A549 (cell line): ENCODE measurements around the gene VEGFC. TPM values are rescaled to one million over a fixed set of nuclear protein-coding genes. Genes with fewer than 3 reads are reported as not detected.

ENCODE experiments used
- ATAC-seq, 2 experiments: fragments of 200-7000 bp in 1 of 2; fragments of >200 bp in 1 of 2; cut with Nextera tagmentation in 1 of 2; cut with Tn5 transposase in 1 of 2; 3 replicates each; pipeline versions ENCODE4 v1.8.0 to v1.9.1; 2018 to 2020; ENCODE audit warnings: mild to moderate bottlenecking in 1 of 2, moderate library complexity in 1 of 2
- CTCF ChIA-PET: fragments of 300-600 bp; sonication (Branson Sonifier 250); formaldehyde crosslinking; extraction: SDS; loops from one replicate; lab custom pipeline; 2021; ENCODE audit warnings: antibody characterized with exemption, inconsistent platforms; lab: Yijun Ruan, JAX
- POLR2A ChIA-PET: fragments of 350-600 bp; formaldehyde crosslinking; extraction: SDS; loops from one replicate; lab custom pipeline; 2021; ENCODE audit warnings: antibody characterized with exemption, inconsistent platforms; lab: Yijun Ruan, JAX
- DNase-seq, 2 experiments: peaks; one replicate each; pipeline versions ENCODE4 v3.0.0 to v3.0.0-alpha.2; 2011 to 2016; ENCODE audit warnings: low read depth in 1 of 2, low spot score in 1 of 2
- FAIRE-seq: peaks from 2 replicates; lab custom pipeline; 2011; peaks lifted over from hg19 to GRCh38; lab: Jason Lieb, UNC
- H3K27ac ChIP-seq, 2 experiments: fragments of >200 bp; sonication (Bioruptor Twin); formaldehyde crosslinking; 3 replicates each; pipeline ENCODE4 v1.5.1; 2016 to 2017
- H3K4me1 ChIP-seq: fragments of >200 bp; sonication (Bioruptor Twin); formaldehyde crosslinking; 3 replicates; pipeline ENCODE4 v1.6.1; 2016
- H3K4me2 ChIP-seq: fragments of >200 bp; sonication (Bioruptor Twin); formaldehyde crosslinking; 3 replicates; pipeline ENCODE4 v1.6.1; 2016
- H3K4me3 ChIP-seq: fragments of >200 bp; sonication (Bioruptor Twin); formaldehyde crosslinking; 3 replicates; pipeline ENCODE4 v1.5.1; 2016
- H3K9me3 ChIP-seq: fragments of >200 bp; sonication (Bioruptor Twin); formaldehyde crosslinking; 3 replicates; pipeline ENCODE4 v1.6.1; 2016
- CHD2 ChIP-seq: fragments of 150-350 bp; IDR thresholded peaks from 2 replicates; pipeline ENCODE4 v1.6.1; 2014; ENCODE audit warnings: low read length; ENCODE audit not compliant: partially characterized antibody
- CHD4 ChIP-seq: fragments of 200-600 bp; sonication (generic); IDR thresholded peaks from 2 replicates; pipeline ENCODE4 v1.6.1; 2016; ENCODE audit warnings: antibody characterized with exemption, mild to moderate bottlenecking, borderline replicate concordance
- HDAC2 ChIP-seq: fragments of 200-600 bp; sonication (generic); IDR thresholded peaks from 2 replicates; pipeline ENCODE4 v1.6.1; 2016
- KDM1A ChIP-seq: fragments of 200-600 bp; sonication (generic); IDR thresholded peaks from 2 replicates; pipeline ENCODE4 v1.6.1; 2016; ENCODE audit warnings: low read depth, mild to moderate bottlenecking
- KDM5A ChIP-seq: fragments of 200-600 bp; sonication (generic); IDR thresholded peaks from 2 replicates; pipeline ENCODE4 v1.6.1; 2016; ENCODE audit warnings: antibody characterized with exemption, mild to moderate bottlenecking
- NFE2L2 ChIP-seq: fragments of 150-350 bp; conservative IDR thresholded peaks from 2 replicates; pipeline ENCODE4 v1.6.1; 2014; ENCODE audit warnings: low read length
- NPAS2 ChIP-seq: fragments of 250-450 bp; sonication (Bioruptor Pico); IDR thresholded peaks from 2 replicates; pipeline ENCODE4 v1.8.0; 2022; ENCODE audit warnings: mild to moderate bottlenecking, moderate library complexity, borderline replicate concordance
- PBX3 ChIP-seq: IDR thresholded peaks from 2 replicates; pipeline ENCODE4 v1.6.1; 2012
- PHF8 ChIP-seq: fragments of 200-600 bp; sonication (generic); IDR thresholded peaks from 2 replicates; pipeline ENCODE4 v1.6.1; 2016; ENCODE audit warnings: low read depth, mild to moderate bottlenecking, antibody characterized with exemption, moderate library complexity, borderline replicate concordance
- POLR2AphosphoS2 ChIP-seq: conservative IDR thresholded peaks from 2 replicates; pipeline ENCODE4 v1.6.1; 2012; ENCODE audit warnings: low read length, improper control_type of control experiment, inconsistent platforms
- RAD21 ChIP-seq, 2 experiments: fragments of >200 bp in 1 of 2; sonication (Bioruptor Twin) in 1 of 2; formaldehyde crosslinking in 1 of 2; IDR thresholded peaks in 1 of 2; conservative IDR thresholded peaks in 1 of 2; 2 replicates in 1 of 2; 3 replicates in 1 of 2; pipeline ENCODE4 v1.6.1; 2012 to 2018; ENCODE audit warnings: inconsistent platforms in 1 of 2
- RARB ChIP-seq: fragments of 250-450 bp; sonication (Bioruptor Pico); IDR thresholded peaks from 2 replicates; pipeline ENCODE4 v1.8.0; 2021; ENCODE audit warnings: mild to moderate bottlenecking, moderate library complexity
- RFX5 ChIP-seq: fragments of 450-650 bp; IDR thresholded peaks from 2 replicates; pipeline ENCODE4 v1.7.1; 2014; ENCODE audit warnings: antibody characterized with exemption, mild to moderate bottlenecking, moderate library complexity
- RNF2 ChIP-seq: fragments of 200-600 bp; sonication (generic); IDR thresholded peaks from 2 replicates; pipeline ENCODE4 v1.6.1; 2016; ENCODE audit warnings: low read depth, mild to moderate bottlenecking, antibody characterized with exemption, moderate library complexity, borderline replicate concordance
- SMC3 ChIP-seq: fragments of >200 bp; sonication (Bioruptor Twin); formaldehyde crosslinking; IDR thresholded peaks from 3 replicates; pipeline ENCODE4 v1.6.1; 2018; ENCODE audit warnings: inconsistent platforms
- ZC3H11A ChIP-seq: fragments of 450-650 bp; IDR thresholded peaks from 2 replicates; pipeline ENCODE4 v1.6.1; 2014; ENCODE audit warnings: antibody characterized with exemption, mild to moderate bottlenecking
- ZFP36 ChIP-seq: fragments of 450-650 bp; IDR thresholded peaks from 2 replicates; pipeline ENCODE4 v1.6.1; 2014; ENCODE audit warnings: borderline replicate concordance; ENCODE audit not compliant: partially characterized antibody
- WGBS: methylation state at CpG from one replicate; pipeline ENCODE4 v1.1.6; 2017; ENCODE audit errors: missing lambda C conversion rate; 5-methylcytosine and 5-hydroxymethylcytosine counted together
- polyA plus RNA-seq, 4 experiments: library from polyadenylated mRNA; depleted of rRNA in 3 of 4; stranded (reverse); fragments of >200 nt; fragmentation: RNase III in 1 of 4; extraction: RNeasy Plus Mini Kit Qiagen cat#74134 plus additional on column Dnase treatment in 1 of 4; gene quantifications; 2 replicates in 3 of 4; 3 replicates in 1 of 4; pipeline ENCODE4 v1.2.3, GENCODE V29; 2011 to 2017
- TF ChIP-seq, protein P1 (sequence below): fragments of >200 bp; sonication (Bioruptor Twin); formaldehyde crosslinking; IDR thresholded peaks from 3 replicates; pipeline ENCODE4 v1.5.1; 2016
- TF ChIP-seq, protein P2 (sequence below): fragments of 250-450 bp; sonication (Bioruptor Pico); IDR thresholded peaks from 2 replicates; pipeline ENCODE4 v1.5.0; 2020; ENCODE audit warnings: low read depth, mild to moderate bottlenecking, moderate library complexity
- TF ChIP-seq, protein P3 (sequence below): fragments of 450-650 bp; IDR thresholded peaks from 2 replicates; pipeline ENCODE4 v1.6.1; 2014; ENCODE audit warnings: antibody characterized with exemption

Gene VEGFC
- polyA plus RNA-seq, 2 of the 4 experiments (the other 2 are of a cell fraction): 11.6 to 14.4 TPM

DNA sequence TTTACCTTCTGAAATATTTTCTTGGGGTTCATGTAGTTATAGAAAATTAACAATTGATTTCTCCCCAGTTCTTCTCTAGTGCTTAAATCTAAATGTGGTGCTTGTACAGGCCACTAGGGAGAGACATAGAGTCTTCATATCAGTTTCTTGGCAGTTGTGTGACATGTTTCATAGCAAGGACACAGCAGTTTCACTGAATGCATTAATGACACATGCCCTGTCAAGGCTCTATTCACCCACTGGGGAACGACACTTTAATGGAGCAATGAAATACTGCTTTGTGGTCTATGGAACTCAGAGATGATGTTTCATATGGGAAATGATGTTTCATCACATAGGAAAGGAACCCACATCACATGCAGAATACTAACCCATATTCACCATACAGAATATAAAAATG is 2.8 kb downstream of the VEGFC start:
- H3K4me2 ChIP-seq: peak overlapping the region; percentile 85
- TF ChIP-seq SMC3 (peak; percentile 57), NPAS2 (no peak), RAD21 (conservative IDR thresholded peaks at IDR 0.05 in 1 of 2, IDR thresholded peaks at IDR 0.05 in 1 of 2) (peak; percentile 50; a peak in 3 of 5 replicates)
- TF ChIP-seq, protein P1, sequence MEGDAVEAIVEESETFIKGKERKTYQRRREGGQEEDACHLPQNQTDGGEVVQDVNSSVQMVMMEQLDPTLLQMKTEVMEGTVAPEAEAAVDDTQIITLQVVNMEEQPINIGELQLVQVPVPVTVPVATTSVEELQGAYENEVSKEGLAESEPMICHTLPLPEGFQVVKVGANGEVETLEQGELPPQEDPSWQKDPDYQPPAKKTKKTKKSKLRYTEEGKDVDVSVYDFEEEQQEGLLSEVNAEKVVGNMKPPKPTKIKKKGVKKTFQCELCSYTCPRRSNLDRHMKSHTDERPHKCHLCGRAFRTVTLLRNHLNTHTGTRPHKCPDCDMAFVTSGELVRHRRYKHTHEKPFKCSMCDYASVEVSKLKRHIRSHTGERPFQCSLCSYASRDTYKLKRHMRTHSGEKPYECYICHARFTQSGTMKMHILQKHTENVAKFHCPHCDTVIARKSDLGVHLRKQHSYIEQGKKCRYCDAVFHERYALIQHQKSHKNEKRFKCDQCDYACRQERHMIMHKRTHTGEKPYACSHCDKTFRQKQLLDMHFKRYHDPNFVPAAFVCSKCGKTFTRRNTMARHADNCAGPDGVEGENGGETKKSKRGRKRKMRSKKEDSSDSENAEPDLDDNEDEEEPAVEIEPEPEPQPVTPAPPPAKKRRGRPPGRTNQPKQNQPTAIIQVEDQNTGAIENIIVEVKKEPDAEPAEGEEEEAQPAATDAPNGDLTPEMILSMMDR: peak; percentile 53
- DNase-seq (peak in 1 of 2 experiments; percentile 70), ATAC-seq (no peak), FAIRE-seq (no peak)
- peak overlapping the region in 1 of 2 experiments; percentile 64; a peak in 2 of 6 replicates for H3K27ac ChIP-seq
- ChIA-PET POLR2A (no interaction called here), CTCF (no interaction called here)
- H3K4me1 ChIP-seq: peaks cover 38% of the 10 kb centered on the region
- no peaks in the 10 kb centered on the region for H3K9me3 ChIP-seq
- H3K4me3 ChIP-seq: peak overlapping the region; percentile 92; the same call in 1 of the 3 replicates
- WGBS: 33% methylated on average over 1 of the region's 1 CpG

DNA sequence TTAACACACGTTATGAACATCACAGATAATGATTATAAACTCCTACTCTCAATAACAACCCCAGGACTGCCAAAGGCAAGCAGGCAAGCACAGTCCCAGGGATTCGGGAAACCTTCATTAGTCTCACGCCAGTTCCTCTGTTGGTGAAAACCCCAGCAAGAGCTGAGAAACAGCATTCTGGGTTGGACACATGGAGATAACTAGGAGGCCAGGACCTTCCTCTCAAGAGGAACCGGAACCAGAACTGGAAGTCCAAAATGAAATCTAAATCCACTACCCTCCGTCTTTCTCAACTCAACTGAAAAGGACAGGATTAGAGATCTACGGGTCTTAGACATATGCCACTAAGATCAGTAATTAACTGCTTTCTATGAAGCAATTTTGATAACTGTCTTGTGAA is 3.8 kb downstream of the VEGFC start:
- Histone ChIP-seq H3K27ac (0 out of 6 replicates have a peak overlapping the region, but pooled peaks of 1 of the 2 experiments have one; percentile 33), H3K4me1 (peaks cover 33% of the 10 kb centered on the region), H3K4me3 (no peak overlapping the region), H3K9me3 (no peaks in the 10 kb centered on the region), H3K4me2 (peak overlapping the region; percentile 0; the same call in 1 of the 3 replicates)
- 93% methylated on average over 6 of the region's 6 CpGs for WGBS
- FAIRE-seq (no peak), DNase-seq (no peak), ATAC-seq (no peak)
- ChIA-PET CTCF (interaction anchor here (0.7 to 1.2 kb wide), 2 partner anchors 36 to 258 kb away, joined by 3 read pairs; no protein-coding TSS in a partner anchor), POLR2A (no interaction called here)
- TF ChIP-seq, protein P2, sequence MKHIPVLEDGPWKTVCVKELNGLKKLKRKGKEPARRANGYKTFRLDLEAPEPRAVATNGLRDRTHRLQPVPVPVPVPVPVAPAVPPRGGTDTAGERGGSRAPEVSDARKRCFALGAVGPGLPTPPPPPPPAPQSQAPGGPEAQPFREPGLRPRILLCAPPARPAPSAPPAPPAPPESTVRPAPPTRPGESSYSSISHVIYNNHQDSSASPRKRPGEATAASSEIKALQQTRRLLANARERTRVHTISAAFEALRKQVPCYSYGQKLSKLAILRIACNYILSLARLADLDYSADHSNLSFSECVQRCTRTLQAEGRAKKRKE (CRISPR knock-in tag): no peak

DNA sequence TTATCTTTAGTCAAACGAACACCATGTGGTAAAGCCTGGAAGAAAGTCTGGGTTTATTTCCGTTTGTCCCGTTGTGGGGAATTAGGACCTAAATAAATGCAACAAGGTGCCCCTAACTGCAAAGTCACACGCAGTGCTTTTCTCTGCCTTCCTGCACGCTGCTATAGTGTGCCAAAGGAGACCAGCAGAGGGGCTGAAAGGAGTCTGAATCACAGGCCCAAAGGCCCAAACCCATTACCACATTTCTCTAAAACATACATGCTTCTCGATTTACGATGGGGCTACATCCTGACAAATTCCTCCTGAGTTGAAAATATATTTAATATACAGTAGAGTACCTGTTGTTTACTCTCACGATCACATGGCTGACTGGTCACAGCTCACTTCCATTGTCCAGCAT is 4.5 kb downstream of the VEGFC start:
- Histone ChIP-seq H3K27ac (no peak overlapping the region), H3K4me1 (peaks cover 30% of the 10 kb centered on the region), H3K4me3 (no peak overlapping the region), H3K4me2 (no peak overlapping the region), H3K9me3 (no peaks in the 10 kb centered on the region)
- no peak for DNase-seq
- ATAC-seq: no peak
- POLR2A ChIA-PET: no interaction called here
- no peak for TF ChIP-seq RNF2
- TF ChIP-seq, protein P2 (CRISPR knock-in tag): no peak
- CTCF ChIA-PET: interaction anchor here (1.2 kb wide), 1 partner anchor 37 kb away, joined by 3 read pairs; no protein-coding TSS in a partner anchor
- no peak for FAIRE-seq
- 86% methylated on average over 8 of the region's 8 CpGs for WGBS

DNA sequence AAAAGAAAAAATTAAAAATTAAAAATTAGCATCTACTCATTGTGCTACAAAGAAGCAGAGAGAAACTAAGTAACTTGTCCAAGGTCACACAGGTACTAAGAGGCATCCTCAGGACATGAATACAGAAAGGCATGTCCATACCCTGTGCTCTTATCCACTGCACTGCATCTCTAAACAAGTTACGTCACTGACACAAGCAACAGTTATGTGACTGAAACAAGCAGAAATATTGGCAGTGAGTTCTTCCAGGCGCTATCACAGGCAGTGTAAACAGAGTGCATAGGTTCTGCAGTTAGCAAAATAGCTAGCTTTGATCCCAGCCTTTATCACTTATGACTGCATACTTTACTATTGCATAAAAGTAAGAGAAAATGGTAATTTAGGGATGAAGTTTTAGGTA is 7.9 kb downstream of the VEGFC start:
- peak in 1 of 2 experiments; percentile 26; a peak in 2 of 6 replicates for ATAC-seq
- POLR2A ChIA-PET: no interaction called here
- no peak overlapping the region for H3K4me3 ChIP-seq
- H3K4me2 ChIP-seq: no peak overlapping the region
- DNase-seq: no peak
- no peak overlapping the region for H3K27ac ChIP-seq
- CTCF ChIA-PET: no interaction called here
- no peaks in the 10 kb centered on the region for H3K9me3 ChIP-seq
- no peak for TF ChIP-seq KDM5A
- TF ChIP-seq SMC3: no peak
- FAIRE-seq: no peak
- peaks cover 51% of the 10 kb centered on the region for H3K4me1 ChIP-seq
- WGBS: 64% methylated on average over 2 of the region's 2 CpGs

GRCh38 chr4:176782794-176783193 is 9.9 kb downstream of the VEGFC start:
- no peak overlapping the region for H3K4me2 ChIP-seq
- WGBS: 92% methylated on average over 2 of the region's 2 CpGs
- FAIRE-seq (no peak), DNase-seq (no peak), ATAC-seq (no peak)
- ChIA-PET CTCF (interaction anchor here (0.7 to 1.6 kb wide), 3 partner anchors 9 to 286 kb away, joined by 3 to 6 read pairs (median 5); no protein-coding TSS in a partner anchor), POLR2A (no interaction called here)
- H3K9me3 ChIP-seq: no peaks in the 10 kb centered on the region
- H3K4me1 ChIP-seq: peaks cover 70% of the 10 kb centered on the region
- H3K27ac ChIP-seq: peak overlapping the region; percentile 5 to 69; a peak in 3 of 6 replicates
- H3K4me3 ChIP-seq: no peak overlapping the region
- TF ChIP-seq RARB: no peak
- no peak for TF ChIP-seq KDM1A
- TF ChIP-seq NFE2L2: no peak
- TF ChIP-seq PBX3: no peak
- TF ChIP-seq CHD4: no peak
- no peak for TF ChIP-seq ZFP36
- no peak for TF ChIP-seq CHD2
- TF ChIP-seq RFX5: no peak
- TF ChIP-seq PHF8: no peak
- no peak for TF ChIP-seq KDM5A
- no peak for TF ChIP-seq RAD21 (conservative IDR thresholded peaks at IDR 0.05 in 1 of 2, IDR thresholded peaks at IDR 0.05 in 1 of 2)
- TF ChIP-seq POLR2AphosphoS2: no peak
- no peak for TF ChIP-seq HDAC2
- TF ChIP-seq, protein P3, sequence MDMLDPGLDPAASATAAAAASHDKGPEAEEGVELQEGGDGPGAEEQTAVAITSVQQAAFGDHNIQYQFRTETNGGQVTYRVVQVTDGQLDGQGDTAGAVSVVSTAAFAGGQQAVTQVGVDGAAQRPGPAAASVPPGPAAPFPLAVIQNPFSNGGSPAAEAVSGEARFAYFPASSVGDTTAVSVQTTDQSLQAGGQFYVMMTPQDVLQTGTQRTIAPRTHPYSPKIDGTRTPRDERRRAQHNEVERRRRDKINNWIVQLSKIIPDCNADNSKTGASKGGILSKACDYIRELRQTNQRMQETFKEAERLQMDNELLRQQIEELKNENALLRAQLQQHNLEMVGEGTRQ: no peak
- TF ChIP-seq ZC3H11A: no peak
